ENCODE data around the gene RPS6KB1.
A peak's percentile ranks its signal among the peaks of the same experiment; 100 is the strongest.
"Not testable (repeated sequence)": the region's sequence is repeated elsewhere in the genome, so short reads cannot be mapped to it uniquely, and the experiment has no call there.

The RPS6KB1 gene

DNA sequence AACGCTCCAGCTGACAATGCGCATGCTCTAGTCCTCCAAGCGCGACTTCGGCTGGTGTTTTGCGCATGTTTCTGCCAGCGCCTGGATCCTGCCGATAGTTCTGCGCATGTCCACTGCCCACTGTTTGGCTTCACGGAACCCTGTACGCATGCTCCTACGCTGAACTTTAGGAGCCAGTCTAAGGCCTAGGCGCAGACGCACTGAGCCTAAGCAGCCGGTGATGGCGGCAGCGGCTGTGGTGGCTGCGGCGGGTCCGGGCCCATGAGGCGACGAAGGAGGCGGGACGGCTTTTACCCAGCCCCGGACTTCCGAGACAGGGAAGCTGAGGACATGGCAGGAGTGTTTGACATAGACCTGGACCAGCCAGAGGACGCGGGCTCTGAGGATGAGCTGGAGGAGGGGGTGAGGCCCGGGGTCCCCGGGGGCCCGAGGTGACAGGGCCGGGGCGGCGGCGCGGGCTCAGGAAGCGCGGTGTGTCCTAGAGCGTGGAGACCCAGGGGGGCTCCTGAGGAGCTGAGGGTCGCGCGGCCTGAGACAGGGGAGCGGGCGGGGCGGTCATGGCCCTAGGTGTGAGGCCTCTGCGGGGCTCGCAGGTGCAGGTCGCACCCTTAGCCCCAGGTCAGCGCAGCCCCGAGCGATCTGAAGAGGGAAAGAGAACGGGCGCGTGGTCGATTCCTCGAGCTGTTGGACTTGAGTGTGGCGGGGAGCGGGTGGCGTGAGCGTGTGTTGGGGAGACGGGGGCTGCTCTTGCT, at the start of gene RPS6KB1, which contains the start of gene TUBD1:
RPS6KB1 (plus strand) TSS at position 198 of the 752 bp plus-strand sequence; CDS start at position 262, 64 bp downstream.
TUBD1 (minus strand) TSS at position 20 of the 752 bp plus-strand sequence. CDS start 1,941 bp downstream, outside the sequence.
- DNase-seq (ENCODE audit: low read depth in 1 of 2, low spot score in 1 of 2) = peak; percentile 85 to 93

GRCh38 chr17:59844884-59845594, 47.9 kb upstream of the RPS6KB1 start:
- DNase-seq (ENCODE audit: low read depth in 1 of 2, low spot score in 1 of 2) = no peak

- no peak for DNase-seq (ENCODE audit: low read depth in 1 of 2, low spot score in 1 of 2)
These were observed 47.1 kb upstream of the RPS6KB1 start for GRCh38 chr17:59845595-59846393.

DNA sequence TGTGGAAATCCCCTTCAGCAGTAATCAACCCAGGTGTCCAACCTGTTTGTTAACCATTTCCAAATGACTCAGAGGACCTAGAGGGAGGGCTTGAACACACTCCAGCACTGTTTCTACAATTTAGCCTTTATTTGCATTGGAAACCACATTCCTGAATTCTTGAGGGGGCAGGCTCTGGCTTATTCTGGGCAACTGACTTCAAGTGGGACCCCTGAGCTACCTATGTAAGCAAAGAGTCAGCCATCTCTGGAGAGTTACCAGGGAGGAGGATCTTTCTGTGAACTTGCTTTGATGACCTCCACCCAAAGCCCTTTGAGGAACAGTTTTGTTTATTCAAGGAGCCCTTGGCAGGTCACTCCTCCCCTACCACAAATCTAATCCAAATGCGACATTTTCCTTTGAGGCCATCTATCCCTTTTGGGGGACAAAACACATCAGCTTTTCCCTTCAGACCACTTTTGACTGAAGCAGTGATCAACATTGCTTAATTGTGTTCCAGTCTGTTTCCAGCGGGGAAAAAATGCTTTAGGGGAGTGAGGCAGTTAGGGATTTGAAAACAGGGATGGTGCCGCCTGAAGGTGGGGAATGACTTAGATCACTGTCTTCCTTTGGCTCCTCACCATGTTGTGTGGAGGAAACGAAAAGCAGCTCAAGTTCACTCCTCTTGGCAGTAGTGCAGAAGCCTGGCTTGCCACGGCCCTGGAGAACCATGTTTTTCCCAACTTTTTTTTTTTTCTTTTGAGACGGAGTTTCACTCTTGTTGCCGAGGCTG, 46.3 kb upstream of the RPS6KB1 start:
- no peak for DNase-seq (ENCODE audit: low read depth in 1 of 2, low spot score in 1 of 2)

DNA sequence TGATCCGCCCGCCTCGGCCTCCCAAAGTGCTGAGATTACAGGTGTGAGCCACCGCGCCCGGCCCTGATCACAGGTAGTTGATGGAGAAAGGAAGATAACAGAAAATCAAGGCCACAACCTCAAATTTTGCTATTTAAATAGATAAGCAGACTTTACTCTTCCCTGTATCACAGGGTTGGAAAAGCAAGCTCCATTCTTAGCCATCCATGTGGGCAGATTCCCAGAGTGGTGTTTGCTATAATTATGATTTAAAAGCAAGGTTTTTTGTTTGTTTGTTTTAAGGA, 44.6 kb upstream of the RPS6KB1 start:
- DNase-seq (ENCODE audit: low read depth in 1 of 2, low spot score in 1 of 2) = no peak

- DNase-seq (ENCODE audit: low read depth in 1 of 2, low spot score in 1 of 2) = no peak
These were observed 44.1 kb upstream of the RPS6KB1 start for GRCh38 chr17:59848778-59849177.

DNA sequence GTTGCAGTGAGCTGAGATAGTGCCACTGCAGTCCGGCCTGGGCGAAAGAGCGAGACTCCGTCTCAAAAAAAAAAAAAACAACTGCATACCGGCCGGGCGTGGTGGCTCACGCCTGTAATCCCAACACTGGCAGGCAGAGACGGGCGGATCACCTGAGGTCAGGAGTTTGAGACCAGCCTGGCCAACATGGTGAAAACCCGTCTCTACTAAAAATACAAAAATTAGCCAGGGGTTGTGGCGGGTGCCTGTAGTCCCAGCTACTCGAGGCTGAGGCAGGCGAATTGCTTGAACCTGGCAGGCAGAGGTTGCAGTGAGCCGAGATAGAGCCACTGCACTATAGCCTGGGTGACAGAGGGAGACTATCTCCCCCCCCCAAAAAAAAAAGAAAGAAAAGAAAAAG, 42.6 kb upstream of the RPS6KB1 start:
- DNase-seq (ENCODE audit: low read depth in 1 of 2, low spot score in 1 of 2) = not testable (repeated sequence)

- DNase-seq (ENCODE audit: low read depth in 1 of 2, low spot score in 1 of 2) = no peak
These were observed 41.2 kb upstream of the RPS6KB1 start for GRCh38 chr17:59851439-59852375.

GRCh38 chr17:59852847-59853167, 40.1 kb upstream of the RPS6KB1 start:
- DNase-seq (ENCODE audit: low read depth in 1 of 2, low spot score in 1 of 2) = not testable (repeated sequence)

DNA sequence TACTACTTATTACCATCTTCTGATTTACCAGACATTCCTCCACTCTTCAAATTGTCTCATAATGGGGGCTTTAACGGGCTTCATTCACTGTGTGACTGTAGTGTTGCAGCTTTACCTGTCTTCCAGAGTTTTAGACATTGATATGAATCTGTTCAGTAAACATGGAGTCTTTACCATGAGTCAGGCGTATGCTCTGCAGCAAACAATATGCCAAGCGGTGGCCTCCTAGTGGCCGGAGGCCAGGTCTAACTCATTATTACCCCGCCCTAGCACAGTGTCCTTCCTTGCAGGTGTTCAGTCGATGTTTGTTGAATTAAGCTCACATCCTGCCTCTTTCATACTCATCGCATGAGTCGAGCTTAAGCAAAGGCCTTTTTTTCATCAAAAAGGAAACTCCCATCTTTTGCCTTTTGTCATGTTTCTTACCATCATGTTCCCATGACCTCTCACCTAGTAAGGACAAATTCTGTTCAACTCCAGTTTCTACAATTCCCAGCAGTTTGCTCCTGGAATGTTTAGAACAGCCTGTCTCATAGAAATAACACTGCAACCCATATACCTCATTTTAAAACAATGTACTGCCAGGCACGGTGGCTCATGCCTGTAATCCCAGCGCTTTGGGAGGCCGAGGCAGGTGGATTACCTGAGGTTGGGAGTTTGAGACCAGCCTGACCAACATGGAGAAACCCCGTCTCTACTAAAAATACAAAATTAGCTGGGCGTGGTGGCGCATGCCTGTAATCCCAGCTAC, 39.6 kb upstream of the RPS6KB1 start:
- no peak for DNase-seq (ENCODE audit: low read depth in 1 of 2, low spot score in 1 of 2)

DNA sequence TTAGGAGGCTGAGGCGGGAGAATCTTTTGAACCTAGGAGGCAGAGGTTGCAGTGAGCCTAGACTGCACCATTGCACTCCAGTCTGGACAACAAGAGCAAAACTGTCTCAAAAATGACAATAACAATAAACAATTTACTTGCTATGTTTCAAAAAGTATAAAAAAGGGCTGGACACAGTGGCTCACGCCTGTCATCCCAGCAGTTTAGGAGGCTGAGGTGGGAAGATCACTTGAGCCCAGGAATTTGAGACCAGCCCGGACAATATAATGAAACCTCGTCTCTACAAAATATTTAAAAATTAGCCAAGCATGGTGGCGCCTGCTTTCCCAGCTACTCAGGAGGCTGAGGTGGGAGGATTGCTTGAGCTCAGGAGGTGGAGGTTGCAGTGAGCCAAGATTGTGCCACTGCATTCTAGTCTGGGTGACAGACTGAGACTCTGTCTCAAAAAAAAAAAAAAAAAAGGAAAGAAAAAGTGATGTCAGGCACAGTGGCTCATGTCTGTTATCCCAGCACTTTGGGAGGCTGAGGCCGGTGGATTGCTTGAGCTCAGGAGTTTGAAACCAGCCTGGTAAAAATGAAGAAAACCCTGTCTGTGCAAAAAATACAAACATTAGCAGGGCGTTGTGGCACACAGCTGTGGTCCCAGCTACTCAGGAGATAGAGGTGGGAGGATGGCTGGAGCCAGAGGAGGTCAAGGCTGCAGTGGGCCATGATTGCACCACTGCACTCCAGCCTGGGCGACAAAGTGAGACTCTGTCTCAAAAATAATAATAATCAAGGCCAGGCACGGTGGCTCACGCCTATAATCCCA, 38.8 kb upstream of the RPS6KB1 start:
- not testable (repeated sequence) for DNase-seq (ENCODE audit: low read depth in 1 of 2, low spot score in 1 of 2)

- no peak for DNase-seq (ENCODE audit: low read depth in 1 of 2, low spot score in 1 of 2)
These were observed 35.8 kb upstream of the RPS6KB1 start for GRCh38 chr17:59856859-59857794.

DNA sequence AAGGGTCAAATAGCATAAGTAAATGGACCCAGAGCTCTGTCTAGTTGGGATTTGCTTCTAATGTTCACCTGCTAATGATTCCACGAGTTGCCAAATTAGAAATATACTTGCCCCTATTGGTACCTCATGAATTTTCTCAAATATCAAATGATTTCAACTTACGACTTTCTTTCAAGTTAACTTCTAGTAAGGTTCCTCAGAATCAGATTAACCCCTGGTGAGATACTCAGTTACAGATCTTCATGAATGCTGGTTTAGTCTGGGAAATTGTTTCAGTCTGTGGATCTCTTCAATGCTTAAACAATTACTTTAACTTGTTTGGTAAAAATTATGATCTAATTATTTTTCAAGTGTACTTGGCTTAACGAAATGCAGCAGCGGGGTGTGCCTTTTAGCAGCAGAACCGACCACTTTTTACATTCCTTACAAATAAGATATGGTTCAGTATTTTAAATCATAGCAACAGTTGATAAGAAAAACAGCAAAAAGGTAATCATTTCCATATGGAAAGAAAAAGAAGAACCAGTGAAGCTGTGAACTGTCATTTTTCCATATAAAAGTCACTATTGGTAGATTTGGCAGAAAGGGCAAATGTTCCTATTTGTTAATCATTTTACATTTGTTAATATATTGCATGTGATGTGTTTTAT, 34.6 kb upstream of the RPS6KB1 start:
- DNase-seq (ENCODE audit: low read depth in 1 of 2, low spot score in 1 of 2) = no peak

- no peak for DNase-seq (ENCODE audit: low read depth in 1 of 2, low spot score in 1 of 2)
These were observed 34.0 kb upstream of the RPS6KB1 start for GRCh38 chr17:59858932-59859331.

DNA sequence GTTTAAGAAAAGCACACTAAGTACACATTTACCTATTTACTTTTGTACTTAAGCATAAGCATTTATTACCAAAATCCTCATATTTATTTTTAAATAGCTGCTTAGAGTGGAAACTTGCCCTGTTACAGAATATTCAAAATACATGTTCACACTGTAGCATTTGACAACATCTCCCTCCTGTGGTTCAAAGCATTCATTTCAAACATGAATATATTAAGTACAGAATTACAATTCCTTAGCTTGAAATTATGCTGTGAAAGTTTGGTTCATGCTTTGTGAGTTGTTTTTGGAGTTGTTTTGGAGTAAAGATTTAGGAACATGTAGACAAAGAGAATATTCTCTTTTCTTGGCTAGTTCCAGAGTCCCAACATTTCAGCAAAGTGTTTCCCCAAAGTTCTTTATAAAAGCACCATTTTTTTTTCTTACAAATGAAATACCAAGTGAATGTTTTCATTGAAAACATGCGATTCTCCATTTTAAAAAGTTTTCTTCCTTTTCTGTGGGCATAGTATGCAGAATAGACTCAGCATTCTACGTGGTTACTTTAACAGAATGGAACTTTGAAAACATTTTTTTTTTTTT, 33.4 kb upstream of the RPS6KB1 start:
- no peak for DNase-seq (ENCODE audit: low read depth in 1 of 2, low spot score in 1 of 2)

DNA sequence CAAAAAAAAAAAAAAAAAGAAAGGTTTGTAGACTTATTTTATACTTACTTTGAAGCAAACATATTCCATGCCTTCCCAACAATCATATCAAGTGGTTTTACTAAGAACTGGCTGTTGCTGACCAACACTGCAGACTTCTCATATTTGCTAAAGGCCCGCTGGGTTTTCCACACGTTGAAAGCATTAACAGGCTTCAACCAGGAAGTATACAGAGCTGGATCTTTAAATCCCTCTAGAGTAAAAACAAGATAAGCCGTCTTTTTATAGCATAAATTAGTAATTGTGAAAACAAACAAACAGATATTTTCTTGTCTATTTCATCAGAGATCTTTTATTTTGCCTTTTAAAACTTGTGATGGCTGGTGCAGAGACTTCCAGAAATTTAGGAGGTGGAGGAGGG, 29.3 kb upstream of the RPS6KB1 start:
- DNase-seq (ENCODE audit: low read depth in 1 of 2, low spot score in 1 of 2) = no peak

DNA sequence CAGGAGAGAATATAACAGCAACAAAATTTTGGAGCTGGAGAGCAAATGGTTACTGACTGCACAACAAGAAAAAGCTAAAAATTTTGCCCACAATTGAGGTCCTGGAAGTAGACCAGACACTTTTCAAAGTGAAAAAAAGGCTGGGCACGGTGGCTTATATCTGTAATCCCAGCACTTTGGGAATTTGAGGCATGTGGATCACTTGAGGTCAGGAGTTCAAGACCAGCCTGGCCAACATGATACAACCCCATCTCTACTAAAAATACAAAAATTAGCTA, 23.0 kb upstream of the RPS6KB1 start:
- no peak for DNase-seq (ENCODE audit: low read depth in 1 of 2, low spot score in 1 of 2)
